Osteoblast (primary cell): Measurements from ENCODE around the gene MIS18A. TPM values are rescaled to one million over a fixed set of nuclear protein-coding genes. Genes with fewer than 3 reads are reported as not detected.

Experiments
- DNase-seq: peaks from one replicate; pipeline ENCODE4 v3.0.0; 2011; ENCODE audit warnings: low spot score, mixed read lengths; ENCODE audit not compliant: insufficient read length; ENCODE audit errors: missing footprints
- H2AFZ ChIP-seq: 2 replicates; pipeline ENCODE4 v1.6.0; 2011; ENCODE audit warnings: mild to moderate bottlenecking, low read length
- H3K27ac ChIP-seq: 2 replicates; pipeline ENCODE4 v1.5.1; 2011; ENCODE audit warnings: mild to moderate bottlenecking, low read depth, low read length, moderate library complexity
- H3K27me3 ChIP-seq: 2 replicates; pipeline ENCODE4 v1.6.0; 2012; ENCODE audit warnings: mild to moderate bottlenecking, control low read depth, inconsistent platforms, low read length, moderate library complexity; ENCODE audit not compliant: insufficient read depth
- H3K36me3 ChIP-seq: 2 replicates; pipeline ENCODE4 v1.5.1; 2011; ENCODE audit warnings: mild to moderate bottlenecking, low read length, control low read depth, moderate library complexity; ENCODE audit not compliant: insufficient read depth
- H3K4me1 ChIP-seq: 2 replicates; pipeline ENCODE4 v1.5.1; 2011; ENCODE audit warnings: mild to moderate bottlenecking, low read length, control low read depth, moderate library complexity; ENCODE audit not compliant: insufficient read depth
- H3K4me2 ChIP-seq: 2 replicates; pipeline ENCODE4 v1.6.0; 2011; ENCODE audit warnings: mild to moderate bottlenecking, low read length; ENCODE audit not compliant: insufficient read depth
- H3K4me3 ChIP-seq: fragments of 200-600 bp; sonication (generic); 3 replicates; pipeline ENCODE4 v1.5.1; 2012; ENCODE audit warnings: mild to moderate bottlenecking, low read length, inconsistent platforms; ENCODE audit not compliant: insufficient read depth
- H3K79me2 ChIP-seq: 2 replicates; pipeline ENCODE4 v1.6.0; 2012; ENCODE audit warnings: mild to moderate bottlenecking, low read length, control low read depth, inconsistent platforms; ENCODE audit not compliant: insufficient read depth
- H3K9me3 ChIP-seq: 2 replicates; pipeline ENCODE4 v1.5.1; 2011; ENCODE audit warnings: low read depth, low read length, control low read depth
- H4K20me1 ChIP-seq: 2 replicates; pipeline ENCODE4 v1.6.0; 2012; ENCODE audit warnings: mild to moderate bottlenecking, low read length, control low read depth; ENCODE audit not compliant: insufficient read depth
- total RNA-seq: library from RNA; depleted of rRNA; stranded (reverse); fragments of >200 nt; gene quantifications from 2 replicates; pipeline ENCODE4 v1.2.3, GENCODE V29; 2012
- TF ChIP-seq, protein P1 (sequence below): IDR thresholded peaks from 2 replicates; pipeline ENCODE4 v1.5.1; 2011; ENCODE audit warnings: mild to moderate bottlenecking, low read depth, low read length, moderate library complexity; ENCODE audit errors: extremely low read depth

Gene MIS18A
- total RNA-seq, 1 donor, result 4.3 TPM

DNA sequence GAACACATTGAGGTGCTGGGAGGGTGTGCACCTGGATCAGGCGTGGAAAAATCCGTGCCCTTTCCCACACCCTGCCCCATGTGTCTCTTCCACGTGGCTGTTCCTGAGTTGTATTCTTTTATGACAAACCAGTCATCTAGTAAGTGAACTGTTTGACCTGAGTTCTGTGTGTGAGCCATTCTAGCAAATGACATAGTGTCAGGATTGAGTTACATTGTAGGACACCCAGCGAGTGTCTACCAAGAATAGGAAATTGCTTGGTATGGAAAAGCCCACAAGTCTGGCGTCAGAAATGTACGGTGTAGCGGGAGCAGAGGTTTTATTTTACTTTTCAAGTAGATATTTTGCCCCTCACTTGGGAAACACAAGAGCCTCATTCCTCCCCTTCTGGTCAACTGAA, 18.6 kb upstream of the MIS18A start:
- Histone ChIP-seq H3K79me2 (no peaks in the 10 kb centered on the region), H3K4me3 (no peak overlapping the region), H4K20me1 (no peaks in the 10 kb centered on the region), H3K27me3 (no peaks in the 10 kb centered on the region), H3K4me2 (no peak overlapping the region), H3K4me1 (peaks cover 9% of the 10 kb centered on the region), H3K36me3 (peaks cover 15% of the 10 kb centered on the region), H3K9me3 (no peaks in the 10 kb centered on the region), H2AFZ (no peak overlapping the region), H3K27ac (no peak overlapping the region)
- DNase-seq, result no peak
- TF ChIP-seq, protein P1, sequence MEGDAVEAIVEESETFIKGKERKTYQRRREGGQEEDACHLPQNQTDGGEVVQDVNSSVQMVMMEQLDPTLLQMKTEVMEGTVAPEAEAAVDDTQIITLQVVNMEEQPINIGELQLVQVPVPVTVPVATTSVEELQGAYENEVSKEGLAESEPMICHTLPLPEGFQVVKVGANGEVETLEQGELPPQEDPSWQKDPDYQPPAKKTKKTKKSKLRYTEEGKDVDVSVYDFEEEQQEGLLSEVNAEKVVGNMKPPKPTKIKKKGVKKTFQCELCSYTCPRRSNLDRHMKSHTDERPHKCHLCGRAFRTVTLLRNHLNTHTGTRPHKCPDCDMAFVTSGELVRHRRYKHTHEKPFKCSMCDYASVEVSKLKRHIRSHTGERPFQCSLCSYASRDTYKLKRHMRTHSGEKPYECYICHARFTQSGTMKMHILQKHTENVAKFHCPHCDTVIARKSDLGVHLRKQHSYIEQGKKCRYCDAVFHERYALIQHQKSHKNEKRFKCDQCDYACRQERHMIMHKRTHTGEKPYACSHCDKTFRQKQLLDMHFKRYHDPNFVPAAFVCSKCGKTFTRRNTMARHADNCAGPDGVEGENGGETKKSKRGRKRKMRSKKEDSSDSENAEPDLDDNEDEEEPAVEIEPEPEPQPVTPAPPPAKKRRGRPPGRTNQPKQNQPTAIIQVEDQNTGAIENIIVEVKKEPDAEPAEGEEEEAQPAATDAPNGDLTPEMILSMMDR, result no peak

DNA sequence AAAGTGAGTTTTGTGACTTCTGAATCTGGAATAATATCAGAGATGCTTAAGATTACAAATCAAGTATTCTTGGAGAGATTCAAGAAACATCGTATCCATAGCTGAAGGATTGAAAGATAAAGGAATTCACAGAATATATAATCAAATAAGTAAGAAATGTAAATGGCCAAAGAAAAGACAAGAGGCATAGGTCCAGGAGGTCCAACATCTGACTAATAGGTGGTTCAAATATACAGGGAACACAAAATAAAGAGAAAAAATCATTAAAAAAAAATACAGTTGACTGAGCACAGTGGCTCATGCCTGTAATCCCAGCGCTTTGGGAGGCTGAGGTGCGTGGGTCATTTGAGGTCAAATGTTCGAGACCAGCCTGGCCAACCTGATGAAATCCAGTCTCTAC, 6.6 kb upstream of the MIS18A start:
- TF ChIP-seq, protein P1, result no peak
- Histone ChIP-seq H3K4me2 (no peak overlapping the region), H2AFZ (no peak overlapping the region), H3K4me3 (no peak overlapping the region), H4K20me1 (no peaks in the 10 kb centered on the region), H3K27ac (no peak overlapping the region), H3K9me3 (no peaks in the 10 kb centered on the region), H3K27me3 (no peaks in the 10 kb centered on the region), H3K79me2 (no peaks in the 10 kb centered on the region), H3K36me3 (no peaks in the 10 kb centered on the region), H3K4me1 (no peaks in the 10 kb centered on the region)
- DNase-seq, result no peak

DNA sequence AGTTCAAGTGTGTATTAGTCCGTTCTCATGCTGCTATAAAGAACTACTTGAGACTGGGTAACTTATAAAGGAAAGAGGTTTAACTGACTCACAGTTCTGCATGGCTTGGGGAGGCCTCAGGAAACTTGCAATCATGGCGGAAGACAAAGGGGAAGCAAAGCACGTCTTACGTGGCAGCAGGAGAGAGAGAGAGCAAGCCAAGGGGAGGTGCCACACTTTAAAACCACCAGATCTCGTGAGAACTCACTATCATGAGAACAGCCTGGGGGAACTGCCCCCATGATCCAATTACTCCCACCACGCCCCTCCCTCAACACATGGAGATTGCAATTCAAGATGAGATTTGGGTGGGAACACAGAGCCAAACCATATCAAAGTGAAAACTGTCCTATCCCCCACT, 4.1 kb upstream of the MIS18A start:
- Histone ChIP-seq H3K27me3 (no peaks in the 10 kb centered on the region), H3K36me3 (no peaks in the 10 kb centered on the region), H3K9me3 (no peaks in the 10 kb centered on the region), H2AFZ (no peak overlapping the region), H3K79me2 (peaks cover 4% of the 10 kb centered on the region), H3K4me1 (peaks cover 13% of the 10 kb centered on the region), H3K27ac (no peak overlapping the region), H4K20me1 (no peaks in the 10 kb centered on the region), H3K4me3 (no peak overlapping the region), H3K4me2 (no peak overlapping the region)
- TF ChIP-seq, protein P1, result no peak
- DNase-seq, result no peak

DNA sequence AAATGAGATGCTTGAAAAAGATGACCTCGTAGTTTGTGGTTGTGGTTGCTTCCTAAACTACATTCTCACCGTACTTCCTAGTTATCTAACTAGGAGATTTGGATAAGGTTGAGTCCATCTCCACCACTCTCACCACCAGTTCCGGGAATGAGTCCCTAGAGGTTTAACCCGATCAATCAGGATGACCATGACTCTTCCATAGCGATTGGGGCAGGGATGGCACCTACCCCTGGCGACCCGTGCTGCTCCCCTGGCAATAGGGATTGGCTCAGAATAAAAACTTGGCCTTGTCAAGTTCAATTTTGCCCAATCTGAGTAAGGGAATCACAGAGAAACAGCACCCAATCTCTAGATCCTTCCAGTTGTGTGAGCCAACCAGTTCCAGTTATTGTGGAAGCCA, 2.7 kb upstream of the MIS18A start:
- peaks cover 17% of the 10 kb centered on the region for H3K4me1 ChIP-seq
- no peaks in the 10 kb centered on the region for H3K27me3 ChIP-seq
- H3K9me3 ChIP-seq, result no peaks in the 10 kb centered on the region
- H4K20me1 ChIP-seq, result no peaks in the 10 kb centered on the region
- H3K36me3 ChIP-seq, result no peaks in the 10 kb centered on the region
- H3K79me2 ChIP-seq, result peaks cover 15% of the 10 kb centered on the region
- H3K27ac ChIP-seq, result peak overlapping the region; percentile 24
- H2AFZ ChIP-seq, result no peak overlapping the region
- no peak overlapping the region for H3K4me3 ChIP-seq
- no peak overlapping the region for H3K4me2 ChIP-seq
- DNase-seq, result no peak
- TF ChIP-seq, protein P1, result no peak
